ENCODE results near the gene STRN4. TPM values are rescaled to one million over a fixed set of nuclear protein-coding genes. Genes with fewer than 3 reads are reported as not detected.

STRN4 gene
- total RNA-seq, 1 experiment from 2014 or later: 143 TPM

GRCh38 chr19:46716672-46717033, 29.6 kb downstream of the STRN4 start:
- Histone ChIP-seq H4K20me1 (ENCODE audit: control insufficient read depth, insufficient read depth, insufficient read length) (no peaks in the 10 kb centered on the region), H3K14ac (ENCODE audit: insufficient read depth, low read length) (peak overlapping the region; percentile 69; the same call in 1 of the 2 replicates), H3K79me1 (ENCODE audit: insufficient read depth, low read depth, low read length, poor library complexity, severe bottlenecking) (peaks cover 3% of the 10 kb centered on the region), H3K23ac (ENCODE audit: insufficient read length, low read depth, low read length) (no peak overlapping the region), H3K4me2 (ENCODE audit: insufficient read depth, insufficient read length, low read length) (peak overlapping the region; percentile 75), H2BK20ac (ENCODE audit: low read depth, low read length, poor library complexity, severe bottlenecking) (no peak overlapping the region), H3K23me2 (ENCODE audit: insufficient read length, low read depth, low read length, poor library complexity, severe bottlenecking) (peaks cover 15% of the 10 kb centered on the region), H2AFZ (ENCODE audit: low read length) (no peak overlapping the region), H3K9me3 (ENCODE audit: control insufficient read depth, low read depth, low read length) (no peaks in the 10 kb centered on the region), H2BK15ac (ENCODE audit: low read depth, low read length) (no peak overlapping the region), H2BK12ac (ENCODE audit: insufficient read length, low read depth, low read length) (no peak overlapping the region), H3K27me3 (ENCODE audit: insufficient read depth, low read length) (no peaks in the 10 kb centered on the region), H2AK5ac (ENCODE audit: insufficient read length, low read length) (no peak overlapping the region), H2BK5ac (ENCODE audit: insufficient read length, low read length) (no peak overlapping the region), H3K27ac (ENCODE audit: insufficient read length, low read depth, low read length) (no peak overlapping the region), H3K56ac (ENCODE audit: insufficient read length, low read depth, low read length) (no peak overlapping the region), H4K91ac (ENCODE audit: insufficient read length, low read depth, low read length) (no peak overlapping the region), H3K79me2 (ENCODE audit: insufficient read depth, low read length) (no peaks in the 10 kb centered on the region; the same call in 1 of the 2 replicates), H3K9ac (ENCODE audit: extremely low read depth, insufficient read length, low read length) (peak overlapping the region; percentile 55), H4K5ac (ENCODE audit: insufficient read length, low read depth, low read length) (no peak overlapping the region), H3K4me1 (ENCODE audit: insufficient read depth, low read length) (no peaks in the 10 kb centered on the region; the same call in 1 of the 2 replicates), H3T11ph (ENCODE audit: low read length) (no peak overlapping the region), H4K8ac (replicated peaks; ENCODE audit: insufficient read length, low read depth, low read length) (no peak overlapping the region), H2BK120ac (ENCODE audit: low read depth, low read length, poor library complexity, severe bottlenecking) (no peak overlapping the region), H3K18ac (ENCODE audit: insufficient read length, low read depth, low read length) (no peak overlapping the region), H3K4ac (ENCODE audit: low read depth, low read length) (no peak overlapping the region)
- Mint-ChIP-seq H3K9me3 (no peaks in the 10 kb centered on the region), H3K27ac (peak overlapping the region; percentile 44 to 95 (median 78); a peak in 3 of 7 replicates), H3K4me1 (peaks cover 19 to 23% of the 10 kb centered on the region in 2 experiments), H3K4me3 (peak overlapping the region; percentile 91 to 97), H3K27me3 (ENCODE audit: low read depth) (no peaks in the 10 kb centered on the region), H3K36me3 (ENCODE audit: insufficient read depth in 1 of 3, low read depth in 3 of 3) (peaks cover 10 to 22% (median 22%) of the 10 kb centered on the region in 3 experiments)
- no peak for DNase-seq
- WGBS (ENCODE audit: extremely low coverage, insufficient read length, low lambda C conversion rate): no CpG with 5 or more reads among the region's 20 CpGs
- TF ChIP-seq CTCF (conservative IDR thresholded peaks at IDR 0.05): no peak
